Endothelial cell of umbilical vein (primary cell): ENCODE measurements around the gene MFSD2A. TPM values are rescaled to one million over a fixed set of nuclear protein-coding genes. Genes with fewer than 3 reads are reported as not detected.

Experiments
- BruUV-seq: library from RNA; stranded (reverse); fragments of 400-500 nt; replicated peaks from 2 replicates; lab custom pipeline; 2021; lab: Mats Ljungman, UMichigan
- CTCF ChIA-PET: fragments of 300-600, 350-600 bp; sonication (Branson Sonifier 250); formaldehyde crosslinking; loops from one replicate; lab custom pipeline; 2021; ENCODE audit warnings: antibody characterized with exemption, inconsistent platforms; lab: Charles Lee
- POLR2A ChIA-PET: fragments of 300-600, 350-600 bp; sonication (Branson Sonifier 250); formaldehyde crosslinking; loops from one replicate; lab custom pipeline; 2021; ENCODE audit warnings: antibody characterized with exemption, inconsistent platforms; lab: Charles Lee
- DNase-seq: peaks from one replicate; pipeline ENCODE4 v3.0.0-alpha.2; 2011; ENCODE audit warnings: low read depth, low spot score
- FAIRE-seq: peaks from 2 replicates; lab custom pipeline; 2011; peaks lifted over from hg19 to GRCh38; lab: Jason Lieb, UNC
- H2AFZ ChIP-seq: 2 replicates; pipeline ENCODE4 v1.6.0; 2012; ENCODE audit warnings: low read depth, low read length, control low read depth, inconsistent platforms
- H3K27ac ChIP-seq: 2 replicates; pipeline ENCODE4 v1.5.1; 2011; ENCODE audit warnings: low read depth, mild to moderate bottlenecking, control low read depth, low read length, moderate library complexity; ENCODE audit not compliant: insufficient read depth
- H3K27me3 ChIP-seq, 2 experiments: 2 replicates each; pipeline versions ENCODE4 v1.6.0 to v1.6.1; 2011; ENCODE audit warnings: low read length in 2 of 2, mixed read lengths in 1 of 2; ENCODE audit not compliant: control insufficient read depth in 2 of 2, insufficient read depth in 2 of 2
- H3K36me3 ChIP-seq, 2 experiments: 2 replicates in 1 of 2; 3 replicates in 1 of 2; pipeline ENCODE4 v1.5.1; 2011; ENCODE audit warnings: low read length in 2 of 2, mild to moderate bottlenecking in 1 of 2, moderate library complexity in 1 of 2; ENCODE audit not compliant: control insufficient read depth in 2 of 2, insufficient read depth in 2 of 2; ENCODE audit errors: extremely low read depth in 1 of 2
- H3K4me1 ChIP-seq: 3 replicates; pipeline ENCODE4 v1.5.1; 2011; ENCODE audit warnings: mild to moderate bottlenecking, low read length; ENCODE audit not compliant: control insufficient read depth, insufficient read depth; ENCODE audit errors: extremely low read depth
- H3K4me2 ChIP-seq: 2 replicates; pipeline ENCODE4 v1.6.1; 2011; ENCODE audit warnings: low read length, control low read depth, mixed read lengths; ENCODE audit not compliant: insufficient read depth
- H3K4me3 ChIP-seq, 3 experiments: fragments of 200-600 bp in 1 of 3; sonication (generic), shearing (Covaris generic) in 1 of 3; replicated peaks in 1 of 3; 2 replicates each; pipeline ENCODE4 v1.5.1; 2011 to 2016; ENCODE audit warnings: control low read depth in 3 of 3, low read length in 3 of 3, mild to moderate bottlenecking in 2 of 3, inconsistent platforms in 1 of 3, low read depth in 1 of 3, moderate library complexity in 1 of 3; ENCODE audit not compliant: insufficient read depth in 1 of 3
- H3K79me2 ChIP-seq: 2 replicates; pipeline ENCODE4 v1.6.0; 2012; ENCODE audit warnings: low read length, inconsistent platforms; ENCODE audit not compliant: control insufficient read depth, insufficient read depth
- H3K9ac ChIP-seq: replicated peaks from 2 replicates; pipeline ENCODE3; 2011; ENCODE audit warnings: low read length, control low read depth; ENCODE audit not compliant: insufficient read depth; ENCODE audit errors: extremely low read depth
- H3K9me1 ChIP-seq: replicated peaks from 3 replicates; pipeline ENCODE4 v1.6.0; 2011; ENCODE audit warnings: mild to moderate bottlenecking, low read length; ENCODE audit not compliant: control insufficient read depth, insufficient read depth; ENCODE audit errors: extremely low read depth
- H3K9me3 ChIP-seq: replicated peaks from 2 replicates; pipeline ENCODE4 v1.5.1; 2012; ENCODE audit warnings: low read length, inconsistent platforms; ENCODE audit not compliant: control insufficient read depth, insufficient read depth
- H4K20me1 ChIP-seq: replicated peaks from 2 replicates; pipeline ENCODE3; 2011; ENCODE audit warnings: mild to moderate bottlenecking, low read length; ENCODE audit not compliant: control insufficient read depth, insufficient read depth; ENCODE audit errors: extremely low read depth
- EZH2 ChIP-seq: IDR thresholded peaks from 2 replicates; pipeline ENCODE4 v1.6.1; 2012; ENCODE audit warnings: borderline replicate concordance, low read depth, mild to moderate bottlenecking, moderate library complexity, low read length, inconsistent platforms; ENCODE audit not compliant: severe bottlenecking
- FOS ChIP-seq: IDR thresholded peaks from 2 replicates; pipeline ENCODE4 v1.6.1; 2011; ENCODE audit warnings: mild to moderate bottlenecking, low read length, moderate library complexity, borderline replicate concordance; ENCODE audit not compliant: insufficient read depth
- GATA2 ChIP-seq: IDR thresholded peaks from 2 replicates; pipeline ENCODE4 v1.7.0; 2011; ENCODE audit warnings: low read depth, mild to moderate bottlenecking, moderate library complexity, mixed read lengths, low read length; ENCODE audit not compliant: insufficient read length, insufficient read depth
- JUN ChIP-seq: IDR thresholded peaks from 2 replicates; pipeline ENCODE4 v1.6.1; 2011; ENCODE audit warnings: borderline replicate concordance, low read depth; ENCODE audit not compliant: insufficient read length, insufficient read depth
- MYC ChIP-seq: IDR thresholded peaks from one replicate; pipeline ENCODE4 v1.6.1; 2011; ENCODE audit warnings: mild to moderate bottlenecking, low read depth, low read length
- POLR2A ChIP-seq: IDR thresholded peaks from 2 replicates; pipeline ENCODE4 v1.6.1; 2012; ENCODE audit warnings: low read depth, mild to moderate bottlenecking, control low read depth, low read length
- POLR2AphosphoS5 ChIP-seq: IDR thresholded peaks from 2 replicates; pipeline ENCODE4 v1.6.1; 2012; ENCODE audit warnings: low read depth, mild to moderate bottlenecking, control low read depth, low read length, moderate library complexity; ENCODE audit not compliant: insufficient read depth
- dilution Hi-C: fragments of 300-500 bp; cut with MboI; formaldehyde crosslinking; loops from one replicate; pipeline ENCODE4 v1.15.0; 2019; ENCODE audit warnings: low sequenced_read_pairs; ENCODE audit not compliant: extremely low pct_ligation_motif_present
- intact Hi-C: fragments of 100-400 bp; cut with micrococcal nuclease; formaldehyde crosslinking; loops from one replicate; pipeline ENCODE4 v1.10.0; 2022
- polyA plus RNA-seq, 4 experiments: library from polyadenylated mRNA; depleted of rRNA in 3 of 4; stranded (reverse) in 3 of 4; unstranded in 1 of 4; fragments of >200 nt; gene quantifications; 2 replicates each; pipeline versions ENCODE4 v1.2.1 to v1.2.3, GENCODE V29; 2011 to 2012; ENCODE audit warnings: missing spikeins in 1 of 4
- total RNA-seq: library from RNA; stranded (reverse); gene quantifications from 2 replicates; pipeline ENCODE4 v1.2.3, GENCODE V29; 2021
- TF ChIP-seq, protein P1 (sequence below): IDR thresholded peaks from 2 replicates; pipeline ENCODE4 v1.6.1; 2011; ENCODE audit not compliant: insufficient read depth, insufficient read length
- TF ChIP-seq, protein P2 (sequence below), 2 donors: IDR thresholded peaks; 1 replicate in 1 of 2; 2 replicates in 1 of 2; pipeline ENCODE4 v1.5.1; 2011; ENCODE audit warnings: low read length in 2 of 2, mild to moderate bottlenecking in 2 of 2, moderate library complexity in 2 of 2, control low read depth in 1 of 2, inconsistent platforms in 1 of 2, low read depth in 1 of 2; ENCODE audit not compliant: insufficient read depth in 1 of 2; ENCODE audit errors: extremely low read depth in 1 of 2

Gene MFSD2A
- total and polyA plus RNA-seq, 2 donors (not counting 3 experiments of a cell fraction or from before 2014, with no cell fraction given), result 2.7 to 5.5 TPM

DNA sequence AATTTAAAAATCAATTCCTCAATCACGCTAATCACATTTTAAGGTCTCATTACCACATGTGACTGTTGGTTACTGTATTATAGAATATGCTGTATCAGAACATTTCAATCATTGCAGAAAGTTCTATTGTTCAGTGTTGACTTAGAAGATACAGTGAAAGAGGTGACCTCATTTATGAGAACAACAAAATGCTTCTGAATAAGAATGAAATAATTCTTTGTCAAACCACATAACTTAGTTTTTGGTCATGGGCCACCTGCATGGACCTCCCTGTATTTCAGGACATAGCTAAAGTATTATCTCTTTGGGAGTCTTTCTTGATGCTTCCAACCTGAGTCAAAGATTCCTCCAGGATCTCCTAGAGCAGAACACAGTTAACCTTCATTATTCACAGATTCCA lies 22.3 kb downstream of the MFSD2A start:
- no peak overlapping the region for H3K4me2 ChIP-seq
- H3K4me3 ChIP-seq, result no peak overlapping the region
- no peaks in the 10 kb centered on the region for H3K36me3 ChIP-seq
- H3K79me2 ChIP-seq, result no peaks in the 10 kb centered on the region
- ChIA-PET CTCF (interaction anchor here (0.6 to 2.4 kb wide), 5 partner anchors 10 to 141 kb away, joined by 3 to 10 read pairs (median 3); no protein-coding TSS in a partner anchor), POLR2A (no interaction called here)
- dilution Hi-C loops, result no loop called here
- H2AFZ ChIP-seq, result no peak overlapping the region
- no TSS peak for BruUV-seq
- H4K20me1 ChIP-seq, result no peaks in the 10 kb centered on the region
- H3K27ac ChIP-seq, result no peak overlapping the region
- H3K9me1 ChIP-seq, result no peaks in the 10 kb centered on the region
- intact Hi-C loops, result loop anchor here (1.0 kb wide), 1 partner anchor 55 kb away; no protein-coding TSS in a partner anchor
- H3K4me1 ChIP-seq, result no peaks in the 10 kb centered on the region
- no peak for TF ChIP-seq JUN
- no peak for TF ChIP-seq GATA2
- TF ChIP-seq FOS, result no peak
- TF ChIP-seq POLR2A, result no peak
- no peak for TF ChIP-seq POLR2AphosphoS5
- TF ChIP-seq, protein P1, sequence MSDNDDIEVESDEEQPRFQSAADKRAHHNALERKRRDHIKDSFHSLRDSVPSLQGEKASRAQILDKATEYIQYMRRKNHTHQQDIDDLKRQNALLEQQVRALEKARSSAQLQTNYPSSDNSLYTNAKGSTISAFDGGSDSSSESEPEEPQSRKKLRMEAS, result no peak
- no peak for TF ChIP-seq MYC
- TF ChIP-seq, protein P2, sequence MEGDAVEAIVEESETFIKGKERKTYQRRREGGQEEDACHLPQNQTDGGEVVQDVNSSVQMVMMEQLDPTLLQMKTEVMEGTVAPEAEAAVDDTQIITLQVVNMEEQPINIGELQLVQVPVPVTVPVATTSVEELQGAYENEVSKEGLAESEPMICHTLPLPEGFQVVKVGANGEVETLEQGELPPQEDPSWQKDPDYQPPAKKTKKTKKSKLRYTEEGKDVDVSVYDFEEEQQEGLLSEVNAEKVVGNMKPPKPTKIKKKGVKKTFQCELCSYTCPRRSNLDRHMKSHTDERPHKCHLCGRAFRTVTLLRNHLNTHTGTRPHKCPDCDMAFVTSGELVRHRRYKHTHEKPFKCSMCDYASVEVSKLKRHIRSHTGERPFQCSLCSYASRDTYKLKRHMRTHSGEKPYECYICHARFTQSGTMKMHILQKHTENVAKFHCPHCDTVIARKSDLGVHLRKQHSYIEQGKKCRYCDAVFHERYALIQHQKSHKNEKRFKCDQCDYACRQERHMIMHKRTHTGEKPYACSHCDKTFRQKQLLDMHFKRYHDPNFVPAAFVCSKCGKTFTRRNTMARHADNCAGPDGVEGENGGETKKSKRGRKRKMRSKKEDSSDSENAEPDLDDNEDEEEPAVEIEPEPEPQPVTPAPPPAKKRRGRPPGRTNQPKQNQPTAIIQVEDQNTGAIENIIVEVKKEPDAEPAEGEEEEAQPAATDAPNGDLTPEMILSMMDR (IDR thresholded peaks at IDR 0.05; ENCODE audit: extremely low read depth in 1 of 2, insufficient read depth in 1 of 2, low read depth in 1 of 2, low read length in 2 of 2), result no peak
- no peak for TF ChIP-seq EZH2
- DNase-seq (no peak), FAIRE-seq (peak; percentile 4)
- no peak overlapping the region for H3K9ac ChIP-seq
- no peaks in the 10 kb centered on the region for H3K9me3 ChIP-seq
- H3K27me3 ChIP-seq, result no peaks in the 10 kb centered on the region
